ENCODE measurements around the gene CD72.

The CD72 gene

GRCh38 chr9:35618325-35618727 is at the start of gene CD72:
Gene CD72, minus strand, starts transcription at chr9:35618413. Its CDS starts 110 bp downstream, at chr9:35618303.
- DNase-seq (ENCODE audit: low read depth): no peak

DNA sequence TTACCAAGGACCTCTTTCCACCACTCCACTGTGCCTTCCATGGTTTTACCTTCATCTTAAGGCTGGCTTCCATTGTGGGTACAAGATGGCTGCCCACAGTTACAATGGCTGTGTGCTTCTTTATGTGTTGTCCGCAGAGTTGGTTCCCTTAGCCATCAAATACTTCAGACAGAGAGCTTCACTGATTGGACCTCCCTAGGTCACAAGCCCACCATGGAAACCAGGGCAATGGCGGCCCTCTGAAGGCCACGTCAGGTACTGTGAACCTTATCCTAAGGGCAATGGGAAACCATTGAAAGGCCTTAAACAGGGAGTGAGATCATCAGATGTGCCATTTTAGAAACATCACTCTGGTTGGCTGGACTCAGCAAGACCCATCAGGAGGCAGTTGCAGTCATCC is 49.7 kb upstream of the CD72 start:
- DNase-seq (ENCODE audit: low read depth): no peak

DNA sequence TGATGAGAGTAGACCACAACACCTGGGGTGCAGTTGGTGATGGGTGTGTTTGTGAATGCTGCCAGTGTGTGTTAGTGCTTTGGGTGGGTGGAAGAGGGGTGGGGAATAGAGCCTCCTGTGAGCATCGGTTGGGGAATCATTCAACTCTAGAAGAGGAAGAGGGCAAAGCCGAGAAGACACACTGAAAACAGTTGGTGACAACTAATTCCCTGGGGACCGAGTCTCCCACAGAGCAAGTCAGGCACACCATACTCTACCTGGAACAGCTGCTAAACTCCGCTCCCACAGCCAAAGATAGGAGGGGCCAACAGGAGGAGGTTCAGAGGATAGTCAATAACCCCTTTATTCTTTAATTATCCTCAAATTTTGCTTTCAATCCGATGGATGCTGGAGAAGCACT is 48.3 kb upstream of the CD72 start:
- DNase-seq (ENCODE audit: low read depth): no peak

DNA sequence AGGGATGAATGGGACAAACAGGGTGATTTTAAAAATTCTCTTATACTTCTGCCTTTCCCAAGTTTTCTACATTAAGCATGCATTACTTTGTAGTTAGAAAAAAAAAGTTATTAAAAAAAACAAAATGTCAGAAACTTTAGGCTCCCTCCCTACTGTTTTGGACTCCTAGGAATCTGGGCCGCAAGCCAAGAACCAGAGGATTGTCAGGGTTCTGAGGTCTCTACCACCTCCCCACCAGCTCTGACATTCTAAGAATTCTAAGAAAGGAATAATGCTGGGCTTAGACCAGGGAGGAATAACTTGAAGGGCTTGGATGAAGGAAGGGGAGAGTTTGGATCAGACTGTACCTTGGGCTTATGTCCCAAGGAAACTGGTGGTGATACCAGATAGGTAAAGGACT is 47.8 kb upstream of the CD72 start:
- DNase-seq (ENCODE audit: low read depth): no peak

GRCh38 chr9:35665471-35665818 is 47.2 kb upstream of the CD72 start:
- DNase-seq (ENCODE audit: low read depth): no peak

DNA sequence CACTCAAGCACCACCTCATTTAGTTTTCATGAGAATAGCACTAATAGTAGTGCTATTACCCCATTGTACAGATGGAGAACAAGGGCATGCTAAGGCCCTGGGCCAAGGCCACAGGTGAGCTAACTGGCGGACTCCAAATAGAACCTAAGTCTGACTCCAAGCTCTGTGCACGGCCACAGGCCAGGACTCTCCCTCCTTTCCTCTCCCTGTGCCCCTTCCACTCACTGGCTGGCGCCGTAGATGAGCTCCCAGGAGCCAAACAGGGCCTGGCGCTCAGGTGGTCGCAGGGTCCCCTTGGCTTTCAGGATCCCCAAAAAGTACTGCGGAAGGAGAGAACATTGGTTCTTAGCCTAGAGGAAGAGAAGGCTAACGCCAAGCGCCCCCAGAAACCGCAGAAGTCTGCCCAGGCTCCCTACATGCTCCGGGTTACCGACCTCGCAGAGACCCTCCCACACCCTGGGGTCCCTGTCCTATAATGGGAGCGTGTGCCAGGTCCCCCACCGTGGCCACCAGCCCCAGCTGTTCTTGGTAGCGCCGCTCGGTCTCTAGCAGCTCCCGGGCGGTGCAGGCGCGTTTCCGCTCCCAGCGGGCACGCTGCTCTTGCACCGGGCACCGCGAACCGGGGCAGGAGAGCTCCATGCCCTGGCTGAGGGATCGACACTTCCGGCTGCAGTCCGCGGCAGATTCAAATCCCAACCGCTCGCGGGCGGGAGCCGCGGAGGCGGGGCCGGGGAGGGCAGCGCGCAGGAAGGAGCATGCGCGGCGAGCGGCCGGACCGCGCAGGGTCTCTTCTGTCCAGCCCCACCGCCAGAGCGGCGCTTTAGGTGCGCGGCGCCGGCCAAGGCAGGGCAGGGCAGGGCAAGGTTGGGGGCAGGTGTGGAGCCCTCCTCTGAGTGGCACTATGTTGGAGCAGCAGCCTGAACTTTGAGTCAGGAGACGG is 46.6 kb upstream of the CD72 start, which contains the start of gene ARHGEF39:
Gene ARHGEF39, minus strand, starts transcription at position 665 of the 940 bp plus-strand sequence. Its CDS starts 26 bp downstream, at position 639.
- DNase-seq (ENCODE audit: low read depth): no peak

GRCh38 chr9:35662437-35662836 is 44.2 kb upstream of the CD72 start:
- DNase-seq (ENCODE audit: low read depth): no peak

DNA sequence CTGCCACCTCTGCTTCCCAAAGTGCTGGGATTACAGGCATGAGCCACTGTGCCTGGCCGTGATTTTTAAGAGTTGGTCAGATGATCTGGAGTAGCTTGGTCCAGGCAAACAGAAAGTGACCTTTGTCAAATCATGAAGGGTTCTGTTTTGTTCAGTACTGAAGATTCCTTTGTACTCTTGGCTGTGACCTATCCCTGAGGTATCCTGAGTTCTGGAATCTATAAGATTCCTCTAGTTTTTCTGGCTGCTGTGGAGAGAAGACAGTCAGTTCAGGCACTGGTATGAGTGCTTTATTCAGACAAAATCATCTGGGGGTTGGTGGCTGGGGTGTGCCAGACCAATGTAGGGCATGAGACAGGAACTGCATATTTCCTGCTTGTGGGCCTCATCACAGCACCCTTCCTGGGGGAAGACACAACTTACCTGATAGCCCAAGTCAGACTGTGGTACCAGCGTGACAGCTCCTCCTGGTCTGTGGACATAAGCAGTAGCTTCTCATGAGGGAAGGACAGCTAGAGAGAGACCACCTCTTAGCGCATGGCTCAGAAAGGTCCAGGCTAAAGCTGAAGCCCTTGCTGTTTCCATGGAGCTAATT is 43.6 kb upstream of the CD72 start:
- DNase-seq (ENCODE audit: low read depth): no peak

GRCh38 chr9:35660966-35661415 is 42.8 kb upstream of the CD72 start:
- no peak for DNase-seq (ENCODE audit: low read depth)

DNA sequence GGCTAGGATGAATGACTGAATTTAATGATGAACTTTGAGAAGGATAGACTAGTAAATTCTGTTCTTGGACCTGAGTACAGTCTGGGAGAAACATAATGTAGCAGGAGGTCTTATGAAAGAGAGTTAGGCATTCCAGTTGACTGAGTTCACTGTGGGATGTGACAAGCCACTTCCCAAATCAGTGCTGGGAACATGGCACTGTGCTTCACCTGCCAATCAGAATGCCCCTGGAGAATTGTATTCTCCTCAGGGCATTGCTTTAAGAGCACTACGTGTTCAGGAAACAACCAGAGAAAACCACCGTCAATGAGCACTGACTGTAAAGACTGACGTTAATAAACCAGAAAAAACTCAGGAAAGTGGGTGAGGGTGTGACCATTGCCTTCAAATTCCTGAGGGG is 41.1 kb upstream of the CD72 start:
- DNase-seq (ENCODE audit: low read depth): peak; percentile 63

GRCh38 chr9:35658968-35659220 is 40.7 kb upstream of the CD72 start:
- no peak for DNase-seq (ENCODE audit: low read depth)

DNA sequence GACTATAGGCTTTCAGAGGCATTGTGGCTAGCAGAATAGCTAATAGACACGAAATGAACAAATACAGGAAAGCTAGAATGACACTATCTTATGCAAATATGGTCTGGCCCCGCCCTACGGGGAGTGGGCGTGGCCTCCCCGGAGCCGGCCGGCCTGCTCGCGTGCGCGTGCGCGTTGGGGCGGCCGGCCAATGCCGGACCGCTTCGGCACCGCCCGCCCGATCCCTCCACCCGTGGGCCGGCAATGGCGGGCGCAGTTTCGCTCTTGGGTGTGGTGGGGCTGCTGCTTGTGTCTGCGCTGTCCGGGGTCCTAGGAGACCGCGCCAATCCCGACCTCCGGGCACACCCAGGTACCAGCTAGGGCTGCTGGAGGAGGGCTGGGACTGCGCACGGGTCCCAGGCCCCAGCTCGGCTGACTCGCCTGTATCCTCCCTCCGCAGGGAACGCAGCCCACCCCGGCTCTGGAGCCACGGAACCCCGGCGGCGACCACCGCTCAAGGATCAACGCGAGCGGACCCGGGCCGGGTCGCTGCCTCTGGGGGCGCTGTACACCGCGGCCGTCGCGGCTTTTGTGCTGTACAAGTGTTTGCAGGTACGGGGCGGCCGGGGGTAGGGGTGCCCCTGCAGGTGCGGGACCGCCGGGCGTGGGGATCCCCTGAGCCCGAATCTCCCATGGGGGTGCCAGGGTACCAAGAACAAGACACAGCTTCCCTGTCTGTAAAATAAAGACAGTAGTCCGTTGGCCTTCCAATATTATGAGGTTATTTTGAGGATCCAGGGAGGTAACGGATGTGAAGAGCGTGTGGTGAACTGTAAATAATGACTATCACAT is 40.1 kb upstream of the CD72 start, which contains the start of gene CCDC107:
Gene CCDC107, plus strand, starts transcription at position 156 of the 831 bp plus-strand sequence. Its CDS starts 88 bp downstream, at position 244.
- DNase-seq (ENCODE audit: low read depth): no peak

GRCh38 chr9:35657546-35658136 is 39.4 kb upstream of the CD72 start, which contains the start of gene RMRP:
Gene RMRP, minus strand, starts transcription at chr9:35658019.
- peak; percentile 96 for DNase-seq (ENCODE audit: low read depth)

- no peak for DNase-seq (ENCODE audit: low read depth)
Observed at GRCh38 chr9:35656831-35657545, 38.8 kb upstream of the CD72 start.

GRCh38 chr9:35656348-35656747 is 38.1 kb upstream of the CD72 start:
- no peak for DNase-seq (ENCODE audit: low read depth)

- DNase-seq (ENCODE audit: low read depth): no peak
Observed at GRCh38 chr9:35653611-35654010, 35.4 kb upstream of the CD72 start.

GRCh38 chr9:35652829-35653209 is 34.6 kb upstream of the CD72 start:
- no peak for DNase-seq (ENCODE audit: low read depth)

DNA sequence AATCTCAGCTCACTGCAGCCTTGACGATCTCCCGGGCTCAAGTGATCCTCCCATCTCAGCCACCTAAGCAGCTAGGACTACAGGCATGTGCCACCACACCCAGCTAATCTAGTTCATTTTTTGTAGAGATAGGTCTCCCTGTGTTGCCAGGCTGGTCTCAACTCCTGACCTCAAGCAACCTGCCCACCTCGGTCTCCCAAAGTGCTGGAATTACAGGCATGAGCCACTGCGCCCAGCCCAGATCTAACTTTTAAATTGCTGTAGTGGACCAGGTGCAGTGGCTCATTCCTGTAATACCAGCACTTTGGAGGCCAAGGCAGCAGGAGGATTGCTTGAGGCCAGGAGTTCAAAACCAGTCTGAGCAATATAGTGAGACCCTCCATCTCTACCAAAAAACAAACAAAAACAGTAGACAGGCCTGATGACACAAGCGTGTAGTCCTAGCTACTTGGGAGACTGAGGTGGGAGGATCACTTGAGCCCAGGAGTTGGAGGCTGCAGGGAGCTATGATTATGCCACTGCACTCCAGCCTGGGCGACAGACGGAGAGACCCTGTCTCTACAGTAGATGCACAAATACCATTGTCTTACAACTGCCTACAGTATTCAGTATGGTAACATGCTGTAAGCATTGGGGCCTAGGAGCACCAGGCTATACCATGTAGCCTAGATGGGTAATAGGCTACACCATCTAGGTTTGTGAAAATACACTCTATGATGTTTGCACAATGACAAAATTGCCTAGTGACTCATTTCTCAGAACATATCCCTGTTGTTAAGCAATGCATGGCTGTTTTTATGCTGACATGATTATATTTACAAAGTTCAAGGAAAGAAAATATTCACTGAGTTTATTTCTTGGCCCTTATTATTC is 34.0 kb upstream of the CD72 start:
- DNase-seq (ENCODE audit: low read depth): no peak

DNA sequence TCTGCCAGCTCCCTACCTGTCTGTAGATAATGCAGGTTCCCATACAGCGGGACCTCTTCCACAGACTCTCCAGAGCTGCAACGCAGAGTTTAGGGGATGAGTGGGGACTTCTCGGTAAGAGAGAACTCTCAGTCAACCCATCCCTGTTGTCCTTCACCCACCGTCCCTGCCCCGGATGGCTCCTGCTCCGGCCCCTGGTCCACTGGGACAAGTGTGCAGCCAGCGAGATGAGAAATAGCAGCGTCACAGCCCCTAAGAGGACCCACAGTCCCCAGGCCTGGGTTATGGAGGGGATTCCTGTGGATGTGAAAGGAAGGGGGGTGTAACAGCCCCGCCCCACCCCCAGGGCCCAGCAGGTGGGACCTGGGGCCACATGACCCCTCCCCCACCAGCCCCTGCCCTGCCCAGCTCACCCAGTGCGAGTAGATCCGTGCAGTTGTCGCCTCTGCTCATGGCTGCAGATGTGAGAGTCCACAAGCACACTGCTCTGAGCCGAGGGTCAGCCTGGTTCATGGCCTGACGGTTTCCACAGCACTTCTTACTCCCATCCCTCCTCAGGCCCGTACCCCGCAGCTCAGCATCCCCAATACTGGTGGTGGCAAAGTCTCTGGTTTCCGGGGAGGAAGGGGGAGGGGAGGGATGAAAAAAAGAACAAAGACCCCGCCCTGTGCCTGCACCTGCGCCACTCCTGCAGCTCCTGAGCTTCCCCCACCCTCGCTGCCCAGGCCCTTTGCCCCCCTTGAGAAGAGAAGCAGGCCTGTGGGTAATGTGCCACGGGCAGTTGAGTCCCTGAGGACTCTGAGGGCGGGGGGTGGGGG is 32.3 kb upstream of the CD72 start, which contains the start of gene SIT1:
Gene SIT1, minus strand, starts transcription at position 591 of the 818 bp plus-strand sequence. Its CDS starts 78 bp downstream, at position 513.
- no peak for DNase-seq (ENCODE audit: low read depth)
